Testis (tissue), 2 donors: ENCODE results near the gene HLA-DMB.

ENCODE experiments used
- POLR2A ChIP-seq: fragments of 450-650 bp; IDR thresholded peaks from one replicate; pipeline ENCODE4 v1.6.1; 2017; ENCODE audit warnings: antibody characterized with exemption, mild to moderate bottlenecking, moderate library complexity
- TF ChIP-seq, protein P1 (sequence below), 3 experiments: fragments of 450-650 bp in 2 of 3; fragments of 200-600 bp in 1 of 3; sonication (generic) in 1 of 3; IDR thresholded peaks; one replicate each; pipeline ENCODE4 v1.5.1; 2016 to 2019; ENCODE audit warnings: antibody characterized with exemption in 3 of 3, mild to moderate bottlenecking in 2 of 3, moderate library complexity in 1 of 3

DNA sequence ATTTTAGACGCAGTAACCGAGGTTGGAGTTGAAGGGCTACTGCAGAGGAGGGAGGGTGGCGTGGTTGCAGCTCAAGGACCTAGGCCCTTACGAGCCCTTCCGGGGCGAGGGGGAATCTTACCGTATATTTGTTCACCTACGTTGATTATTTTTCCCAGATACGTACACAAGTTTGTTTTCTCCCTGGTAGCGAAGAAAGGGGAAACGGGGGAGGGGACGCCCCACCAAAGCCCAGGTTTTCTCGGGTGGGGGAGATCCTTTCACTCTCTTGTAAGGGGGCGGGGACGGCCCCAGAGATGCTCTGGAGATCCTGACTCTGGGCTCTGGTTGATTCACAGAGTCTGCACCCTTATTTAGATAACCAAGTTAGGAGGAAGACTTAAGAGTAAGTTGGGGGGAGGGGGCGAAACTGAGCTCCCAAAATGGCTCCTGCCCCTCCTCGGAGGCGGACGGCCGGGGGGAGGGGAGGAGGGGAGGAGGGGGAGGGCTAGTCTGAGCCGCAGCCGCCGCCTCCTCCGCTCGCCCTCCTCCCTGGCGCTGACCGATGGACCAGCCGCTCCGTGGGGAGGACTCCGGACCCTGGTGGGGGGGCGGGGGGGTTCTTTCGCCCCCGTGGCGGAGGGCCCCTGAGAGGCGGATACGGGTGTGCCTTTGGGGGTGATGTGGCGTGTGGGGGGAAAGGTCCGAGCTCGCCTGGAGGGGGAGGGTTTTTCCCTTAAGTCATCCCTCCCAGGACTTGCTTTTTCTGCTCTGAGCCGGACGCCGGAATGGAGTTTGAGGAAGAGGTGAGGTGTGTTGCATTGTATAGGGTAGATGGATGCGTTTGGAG, 29.8 kb upstream of the HLA-DMB start:
- TF ChIP-seq, protein P1, sequence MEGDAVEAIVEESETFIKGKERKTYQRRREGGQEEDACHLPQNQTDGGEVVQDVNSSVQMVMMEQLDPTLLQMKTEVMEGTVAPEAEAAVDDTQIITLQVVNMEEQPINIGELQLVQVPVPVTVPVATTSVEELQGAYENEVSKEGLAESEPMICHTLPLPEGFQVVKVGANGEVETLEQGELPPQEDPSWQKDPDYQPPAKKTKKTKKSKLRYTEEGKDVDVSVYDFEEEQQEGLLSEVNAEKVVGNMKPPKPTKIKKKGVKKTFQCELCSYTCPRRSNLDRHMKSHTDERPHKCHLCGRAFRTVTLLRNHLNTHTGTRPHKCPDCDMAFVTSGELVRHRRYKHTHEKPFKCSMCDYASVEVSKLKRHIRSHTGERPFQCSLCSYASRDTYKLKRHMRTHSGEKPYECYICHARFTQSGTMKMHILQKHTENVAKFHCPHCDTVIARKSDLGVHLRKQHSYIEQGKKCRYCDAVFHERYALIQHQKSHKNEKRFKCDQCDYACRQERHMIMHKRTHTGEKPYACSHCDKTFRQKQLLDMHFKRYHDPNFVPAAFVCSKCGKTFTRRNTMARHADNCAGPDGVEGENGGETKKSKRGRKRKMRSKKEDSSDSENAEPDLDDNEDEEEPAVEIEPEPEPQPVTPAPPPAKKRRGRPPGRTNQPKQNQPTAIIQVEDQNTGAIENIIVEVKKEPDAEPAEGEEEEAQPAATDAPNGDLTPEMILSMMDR (IDR thresholded peaks at IDR 0.05) = no peak
- TF ChIP-seq POLR2A = no peak
